DMS153 (cell line): ENCODE results near the gene ADH6.
"Not testable (repeated sequence)": the region's sequence is repeated elsewhere in the genome, so short reads cannot be mapped to it uniquely, and the experiment has no call there.

Experiments
- DNase-seq: peaks from one replicate; lab custom pipeline; 2025; lab: John Stamatoyannopoulos, UW

Gene ADH6

DNA sequence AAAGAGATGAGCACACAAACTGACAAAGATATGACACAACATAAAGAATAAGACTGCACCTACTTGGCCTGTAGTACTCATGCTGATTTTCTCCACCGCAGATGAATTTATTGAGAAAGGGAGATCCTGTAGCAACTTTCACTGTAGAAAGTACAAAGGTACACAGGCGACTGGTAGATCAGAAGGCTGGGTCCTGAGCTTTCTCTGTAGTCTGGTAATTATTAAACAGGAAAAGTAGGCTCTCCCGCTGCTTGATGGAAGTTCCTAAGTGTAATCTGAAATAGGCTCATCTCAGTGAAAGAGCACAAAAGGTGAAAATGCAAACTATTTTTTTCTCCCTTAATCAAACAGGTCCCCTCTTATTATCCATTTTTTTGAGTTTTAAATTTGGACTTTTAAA, at the start of gene ADH6:
ADH6 (minus strand) TSS at position 175 of the 400 bp plus-strand sequence; CDS start at position 81, 94 bp downstream.
- no peak for DNase-seq

DNA sequence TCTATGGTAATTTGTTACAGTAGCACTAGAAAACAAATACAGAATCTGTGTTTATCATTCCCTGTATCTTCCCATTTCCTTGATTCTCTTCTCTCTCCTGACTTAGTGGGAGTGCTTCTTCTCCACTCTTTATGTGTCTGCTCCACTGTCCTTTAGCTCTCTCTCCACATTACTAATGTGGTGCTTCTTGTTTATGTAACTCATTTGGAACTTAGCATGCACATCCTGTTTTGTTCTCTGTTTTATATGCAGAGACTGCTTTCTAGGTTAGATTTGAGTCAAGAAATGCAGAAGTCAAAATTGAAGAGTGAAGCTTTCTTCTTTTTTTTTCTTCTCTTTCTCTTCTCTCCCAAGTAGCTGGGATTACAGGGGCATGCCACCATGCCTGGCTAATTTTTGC, 45.9 kb upstream of the ADH6 start:
- DNase-seq, result no peak

DNA sequence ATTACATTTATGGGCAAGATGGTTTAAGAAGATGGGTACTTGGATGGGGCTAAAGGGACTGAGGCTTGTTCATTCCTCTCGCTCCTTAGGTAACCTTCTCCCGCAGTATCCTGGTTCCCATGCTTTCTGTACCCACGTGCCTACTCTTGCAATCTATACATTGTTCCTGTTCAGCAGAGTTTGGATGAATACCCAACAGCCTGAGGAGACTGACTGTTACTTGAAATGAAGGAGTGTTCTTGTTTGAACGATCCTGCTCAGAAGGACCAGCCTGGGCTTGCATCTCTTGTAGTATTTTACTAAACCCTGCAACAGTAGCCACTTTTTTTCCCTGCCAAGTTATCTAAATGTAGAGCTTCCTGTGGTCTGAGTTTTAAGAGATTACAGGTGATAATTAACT, 33.7 kb upstream of the ADH6 start:
- DNase-seq, result no peak

DNA sequence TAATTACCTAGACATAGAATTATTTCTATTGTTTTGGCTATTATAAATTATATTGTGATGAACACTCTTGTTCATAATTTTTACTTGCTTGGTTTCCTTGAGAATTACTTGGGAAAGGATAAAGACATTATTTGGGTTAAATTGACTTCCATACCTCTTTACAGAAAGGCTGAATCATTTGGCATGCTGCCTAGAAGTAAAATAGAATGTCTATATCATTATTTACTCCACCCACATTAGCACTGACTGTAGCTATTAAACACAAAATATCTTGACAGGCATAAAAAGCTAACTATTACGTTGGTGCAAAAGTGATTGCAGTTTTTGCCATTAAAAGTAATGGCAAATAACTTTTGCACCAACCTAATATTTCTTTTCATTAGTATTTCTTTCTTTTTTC, 29.7 kb upstream of the ADH6 start:
- DNase-seq, result no peak

DNA sequence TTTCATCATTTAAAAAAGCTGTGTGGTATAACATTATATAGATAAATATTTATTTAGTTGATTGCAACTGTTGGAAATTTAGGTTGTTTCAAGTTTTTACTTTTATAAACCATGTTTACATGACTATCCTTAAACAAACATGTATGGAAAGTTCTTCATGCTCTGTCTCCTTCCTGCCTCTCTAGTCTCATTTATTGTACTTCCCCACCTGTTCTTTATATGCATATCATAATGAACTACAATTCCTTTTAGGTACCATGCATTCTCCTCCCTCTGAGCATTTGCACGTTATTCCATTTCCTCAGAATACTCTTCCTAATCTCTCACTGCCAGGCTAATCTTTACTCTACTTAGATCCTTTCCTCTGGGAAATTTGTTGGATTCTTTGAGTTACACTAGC, 16.9 kb upstream of the ADH6 start:
- DNase-seq, result no peak

DNA sequence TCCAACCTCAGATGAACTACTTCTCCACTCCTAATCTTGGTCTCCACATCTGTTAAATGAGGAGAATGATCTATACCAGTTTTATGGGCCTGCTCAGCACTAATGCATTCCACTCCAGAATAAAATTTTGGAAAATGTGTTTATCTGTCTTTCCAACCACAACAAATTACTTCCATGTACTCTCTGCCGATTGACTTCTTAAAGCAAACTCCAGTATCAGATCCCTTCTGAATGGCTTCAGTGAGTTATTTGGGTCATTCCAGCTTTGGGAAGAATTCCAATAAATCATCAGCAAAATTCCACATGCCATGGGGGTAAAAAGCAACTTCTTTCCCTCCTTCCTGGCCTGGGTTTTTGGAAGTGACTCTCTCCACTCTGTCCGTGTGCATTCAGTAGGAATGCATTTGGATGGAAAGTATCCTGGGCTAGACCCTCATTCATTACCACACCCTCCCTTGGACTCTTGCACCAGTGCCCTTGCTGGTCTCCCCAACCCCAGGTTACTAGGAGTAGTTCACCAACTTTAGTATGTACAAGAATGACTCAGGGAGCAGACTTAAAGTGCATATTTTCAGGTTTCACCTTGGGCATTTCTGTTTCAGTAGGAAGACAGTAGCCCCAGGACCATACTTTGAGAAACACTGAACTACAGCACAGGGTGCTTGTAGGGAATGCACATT, 15.4 kb upstream of the ADH6 start:
- DNase-seq, result no peak

DNA sequence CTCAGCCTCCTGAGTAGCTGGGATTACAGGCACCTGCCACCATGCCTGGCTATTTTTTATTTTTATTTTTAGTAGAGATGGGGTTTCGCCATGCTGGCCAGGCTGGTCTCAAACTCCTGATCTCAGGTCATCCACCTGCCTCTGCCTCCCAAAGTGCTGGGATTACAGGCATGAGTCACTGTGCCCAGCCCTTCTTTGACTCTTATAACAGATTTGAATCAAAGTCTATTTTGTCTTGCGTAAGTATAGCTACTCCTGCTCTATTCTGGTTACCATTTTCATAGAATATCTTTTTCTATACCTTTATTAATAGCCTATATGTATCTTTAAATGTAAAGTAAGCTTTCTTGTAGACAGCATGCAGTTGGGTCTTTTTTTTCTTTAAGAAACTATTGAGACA, 14.4 kb upstream of the ADH6 start:
- not testable (repeated sequence) for DNase-seq

DNA sequence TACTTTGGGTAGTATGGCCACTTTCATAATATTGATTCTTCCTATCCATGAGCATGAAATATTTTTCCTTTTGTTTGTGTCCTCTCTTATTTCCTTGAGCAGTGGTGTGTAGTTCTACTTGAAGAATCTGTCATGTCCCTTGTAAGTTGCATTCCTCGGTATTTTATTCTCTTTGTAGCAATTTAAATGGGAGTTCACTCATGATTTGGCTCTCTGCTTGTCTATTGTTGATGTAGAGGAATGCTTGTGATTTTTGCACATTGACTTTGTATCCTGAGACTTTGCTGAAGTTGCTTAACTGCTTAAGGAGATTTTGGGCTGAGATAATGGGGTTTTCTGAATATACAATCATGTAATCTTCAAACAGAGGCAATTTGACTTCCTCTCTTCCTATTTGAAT, 9.7 kb upstream of the ADH6 start:
- not testable (repeated sequence) for DNase-seq

DNA sequence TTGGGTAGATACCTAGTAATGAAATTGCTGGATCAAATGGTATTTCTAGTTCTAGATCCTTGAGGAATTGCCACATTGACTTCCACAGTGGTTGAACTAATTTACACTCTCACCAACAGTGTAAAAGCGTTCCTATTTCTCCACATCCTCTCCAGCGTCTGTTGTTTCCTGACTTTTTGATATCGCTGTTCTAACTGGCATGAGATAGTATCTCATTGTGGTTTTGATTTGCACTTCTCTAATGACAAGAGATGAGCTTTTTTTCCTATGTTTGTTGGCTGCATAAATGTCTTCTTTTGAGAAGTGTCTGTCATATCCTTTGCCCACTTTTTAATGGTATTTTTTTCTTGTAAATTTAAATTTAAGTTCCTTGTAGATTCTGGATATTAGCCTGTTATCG, 8.6 kb upstream of the ADH6 start:
- not testable (repeated sequence) for DNase-seq

DNA sequence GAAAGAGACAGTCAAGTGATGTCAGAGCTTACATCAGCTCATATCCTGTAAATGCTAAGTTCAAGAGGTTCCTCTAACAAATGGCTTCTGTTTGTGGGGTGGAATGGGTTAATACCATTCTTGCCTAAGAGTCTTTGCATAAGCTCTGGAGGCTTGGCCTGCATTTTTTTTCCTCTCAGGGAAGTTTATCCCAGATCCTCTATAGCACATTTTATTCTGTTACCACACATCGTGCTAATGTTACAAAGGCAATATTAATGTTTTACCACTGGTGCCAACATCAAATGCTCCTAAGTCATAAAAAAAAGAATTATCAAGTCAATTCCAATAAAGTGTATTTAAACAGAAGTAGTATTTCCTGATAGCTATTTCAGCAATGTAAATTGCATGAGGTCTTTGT, 2.9 kb upstream of the ADH6 start:
- DNase-seq, result no peak

DNA sequence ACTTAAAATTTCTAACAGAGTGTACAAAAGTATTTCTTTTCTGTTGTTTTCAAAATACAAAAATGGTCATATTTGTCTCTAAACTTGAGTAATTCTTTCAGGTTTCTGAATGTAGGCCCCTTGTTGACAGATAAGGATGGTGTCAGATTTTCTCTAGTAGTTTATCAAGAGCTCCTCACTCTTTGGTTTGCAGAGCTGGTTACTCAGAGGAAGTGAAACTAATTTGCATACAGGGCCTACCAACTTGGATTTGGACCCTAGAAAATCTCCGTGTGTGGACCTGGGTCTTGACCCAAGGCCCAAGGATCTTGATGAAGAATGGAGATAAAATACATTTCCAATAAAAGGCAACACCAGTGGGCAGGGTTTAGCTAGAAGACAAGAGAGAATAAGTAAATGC, 433 bp upstream of the ADH6 start:
- DNase-seq, result no peak

DNA sequence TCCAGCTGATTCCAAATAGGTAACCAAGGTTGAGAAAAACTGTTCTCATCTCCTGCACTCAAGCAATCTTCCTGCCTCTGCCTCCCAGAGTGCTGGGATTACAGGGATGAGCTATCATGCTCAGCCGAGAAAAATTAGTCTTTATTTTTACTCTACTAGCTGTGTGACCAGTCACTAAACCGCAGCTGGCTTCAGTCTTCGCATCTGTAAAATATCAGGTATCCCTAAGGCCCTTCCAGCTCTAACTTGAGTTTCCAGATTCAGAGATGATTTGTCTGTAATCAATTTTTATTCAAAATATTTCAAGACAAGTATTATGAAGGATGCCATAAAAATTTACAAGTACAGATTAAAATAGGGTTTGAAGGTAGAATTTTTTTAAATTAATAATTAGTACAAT, 3.5 kb downstream of the ADH6 start:
- DNase-seq, result no peak

DNA sequence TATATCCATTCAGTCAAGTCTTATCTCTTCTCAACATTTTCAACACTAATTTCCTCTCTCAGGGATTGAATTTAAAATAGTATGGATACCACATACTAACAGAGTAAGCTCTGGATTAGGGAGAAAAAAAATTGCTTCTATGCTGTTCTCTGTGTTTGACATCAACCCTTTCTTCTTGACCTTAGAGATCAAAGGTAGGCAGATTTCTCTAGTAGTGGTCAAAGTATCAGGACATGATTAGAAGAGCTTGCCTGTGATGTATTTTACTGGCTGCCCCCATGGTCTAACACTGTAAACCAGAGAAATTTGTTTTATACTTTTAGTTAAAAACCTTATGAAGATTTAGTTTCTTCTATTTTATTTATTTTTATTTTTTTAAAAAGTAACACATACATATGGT, 8.3 kb downstream of the ADH6 start:
- DNase-seq, result no peak

DNA sequence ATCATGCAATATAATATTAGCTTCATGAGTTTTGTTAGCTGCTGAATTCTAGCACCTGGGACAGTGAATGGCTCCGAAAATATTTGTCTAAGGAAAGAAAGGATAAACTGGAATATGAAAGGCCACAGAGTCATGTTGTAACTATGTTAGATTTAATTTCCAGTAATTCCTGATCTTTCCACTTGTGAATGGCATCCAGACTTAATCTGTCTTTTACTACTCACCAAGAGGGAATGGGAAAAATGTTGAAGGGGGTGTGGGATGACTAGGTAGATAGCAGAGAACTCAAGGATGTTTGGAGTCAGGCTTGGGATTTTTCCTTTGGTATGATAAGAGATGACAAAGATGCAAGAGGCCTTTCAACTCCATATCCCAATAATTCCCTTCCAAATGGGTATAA, 9.4 kb downstream of the ADH6 start:
- no peak for DNase-seq

DNA sequence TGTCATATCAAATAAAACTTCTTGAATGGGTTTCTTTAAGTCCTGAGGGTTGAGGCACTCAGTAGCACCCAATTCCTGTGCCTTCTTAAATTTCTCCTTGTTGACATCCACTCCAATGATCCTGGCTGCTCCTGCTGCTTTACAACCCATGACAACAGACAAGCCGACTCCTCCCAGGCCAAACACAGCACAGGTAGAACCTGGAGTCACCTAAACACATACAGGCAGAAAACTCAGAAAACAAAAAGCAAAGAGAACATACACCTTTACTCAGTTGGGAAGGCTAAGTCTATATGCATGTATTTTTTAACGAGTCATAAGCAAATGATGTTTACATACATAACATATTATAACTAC, 10.3 kb downstream of the ADH6 start:
- DNase-seq, result no peak

DNA sequence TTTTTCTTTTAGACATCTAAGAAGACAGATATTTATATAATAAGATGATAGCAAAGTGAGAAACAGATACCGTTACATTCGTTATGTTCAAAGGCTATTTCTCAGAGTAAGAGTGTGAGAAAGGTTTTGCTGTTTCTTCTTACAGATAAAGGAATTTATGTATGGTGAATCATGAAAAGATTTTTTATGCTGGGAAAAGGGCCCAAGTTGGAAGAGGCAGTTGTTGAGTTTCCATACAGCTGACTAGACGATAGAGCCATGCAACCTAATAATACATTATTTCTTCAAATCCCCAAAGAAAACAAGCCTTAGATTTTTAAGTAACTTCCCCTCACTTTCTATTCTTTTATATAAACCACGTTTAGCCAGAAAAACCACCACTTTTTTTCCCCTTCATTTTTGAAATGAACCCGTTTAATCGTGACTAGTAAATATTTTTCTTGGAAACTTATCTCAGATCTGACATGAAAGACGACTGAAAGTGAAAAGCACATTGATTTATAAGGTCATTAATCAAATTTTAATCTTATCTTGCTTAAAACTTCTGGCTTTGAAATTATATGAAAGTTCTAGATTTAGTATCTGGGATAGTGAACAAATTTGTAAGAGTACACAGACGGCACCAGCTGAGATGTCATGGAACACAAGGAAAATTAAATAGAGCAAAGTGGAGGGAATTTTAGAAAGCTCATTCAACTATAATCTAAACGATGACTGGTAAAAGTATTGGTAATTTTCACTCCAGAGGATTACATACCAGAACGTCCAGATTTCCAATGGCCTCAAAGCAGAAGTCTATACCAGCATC, 10.9 kb downstream of the ADH6 start:
- DNase-seq, result no peak

DNA sequence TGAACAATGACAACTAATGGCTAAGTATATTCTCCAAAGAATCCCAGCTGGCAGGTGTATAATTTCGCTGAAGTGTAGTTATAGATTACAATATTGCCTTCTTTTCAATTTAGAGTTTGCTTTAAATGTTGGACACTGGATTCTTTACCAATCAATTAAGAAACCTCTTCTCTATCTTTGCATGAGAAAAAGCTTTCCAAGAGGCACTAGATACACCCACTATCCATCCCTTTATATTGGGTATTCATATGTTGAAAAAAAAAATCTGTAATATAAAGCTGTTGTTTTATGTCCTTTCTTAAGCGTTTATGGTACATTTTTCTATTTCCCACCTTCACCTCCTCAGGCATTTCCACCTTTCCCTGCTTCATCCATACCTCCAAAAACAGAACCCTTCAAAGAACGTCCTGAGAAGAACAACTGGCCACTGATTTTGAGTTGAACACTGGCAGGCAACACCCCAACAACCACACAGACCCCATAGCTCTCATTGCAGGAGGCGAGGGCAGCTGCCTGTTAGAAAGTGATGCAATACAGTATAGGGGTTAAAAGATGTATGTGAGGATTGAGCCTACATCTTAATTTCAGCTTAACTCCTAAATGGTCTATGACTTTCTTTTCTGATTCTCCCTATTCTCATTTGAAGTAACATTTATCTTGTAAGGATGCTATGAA, 11.8 kb downstream of the ADH6 start:
- DNase-seq, result no peak

DNA sequence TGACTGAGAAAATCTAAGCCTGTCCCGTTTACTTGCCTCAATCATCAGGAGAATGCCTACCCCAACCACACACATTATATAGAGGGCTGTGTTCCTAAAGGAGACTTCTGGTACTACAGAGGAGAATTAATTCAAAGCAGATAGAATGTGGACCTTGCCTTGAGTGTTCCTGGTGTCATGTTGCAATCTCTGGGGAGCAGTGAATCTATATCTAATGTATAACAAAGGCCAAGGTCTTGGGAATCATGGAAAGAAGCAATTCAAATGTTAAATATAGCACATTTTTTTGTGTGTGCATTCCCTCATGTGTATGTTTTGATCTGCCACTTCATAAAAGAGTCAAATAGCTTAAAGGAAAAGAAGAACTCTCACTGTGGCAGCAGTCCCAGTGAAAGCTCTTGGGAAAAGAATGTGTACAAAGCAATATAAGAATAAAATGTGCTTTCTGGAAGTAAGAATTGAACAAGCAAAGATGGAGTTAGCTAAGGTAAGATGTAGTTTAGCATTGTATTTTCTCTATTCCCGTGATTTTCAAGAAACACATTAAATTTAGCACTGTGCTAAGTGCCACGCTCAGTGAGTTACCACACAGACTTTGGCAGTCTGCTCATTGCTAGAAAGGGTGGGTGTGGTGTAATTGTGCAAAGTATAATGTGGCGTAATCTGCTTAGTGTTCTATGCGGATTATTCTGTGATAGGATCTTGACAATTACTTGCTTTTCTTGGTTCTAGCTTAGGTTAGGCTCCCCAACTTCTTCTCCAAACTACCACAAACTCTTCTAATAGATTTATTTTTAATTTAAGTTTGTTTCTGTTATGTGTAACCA, 13.7 kb downstream of the ADH6 start:
- DNase-seq, result peak; percentile 2

DNA sequence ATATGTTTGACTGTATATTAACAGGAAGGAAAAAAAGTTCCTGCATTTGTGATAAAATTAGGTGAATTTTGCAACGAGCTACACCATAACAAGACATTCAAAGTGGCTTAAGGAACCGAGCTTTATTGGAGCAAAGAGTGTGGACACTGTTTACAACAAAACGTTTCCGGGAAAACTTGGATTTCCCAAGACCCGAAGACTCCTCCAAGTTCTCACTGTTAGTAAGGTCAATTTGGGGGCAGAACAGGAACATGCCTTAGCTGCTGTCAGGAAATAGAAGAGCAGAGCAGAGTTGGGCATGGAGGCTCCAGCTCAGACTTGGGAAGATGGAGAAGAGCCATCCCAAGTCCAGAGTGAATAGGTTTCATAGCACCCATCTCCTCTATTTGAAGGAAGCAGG, 16.5 kb downstream of the ADH6 start:
- DNase-seq, result no peak

DNA sequence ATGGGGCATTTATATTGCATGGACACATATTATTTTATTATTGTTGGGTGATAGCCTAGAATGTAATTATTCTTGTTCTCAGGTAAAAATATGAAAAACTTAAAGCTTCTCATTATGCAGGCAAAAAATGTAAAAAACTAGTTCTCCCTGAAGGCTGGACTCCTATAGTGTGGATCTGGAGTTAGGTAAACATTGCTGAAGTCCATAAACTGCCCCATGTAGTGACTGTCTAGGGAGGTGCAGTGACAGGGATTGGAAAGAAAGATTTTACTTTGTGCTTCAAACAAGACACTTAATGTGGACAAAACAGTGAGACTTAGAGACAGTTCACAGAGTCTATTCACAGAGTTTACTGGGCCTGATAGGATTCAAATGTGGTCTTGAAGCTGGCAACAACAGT, 17.0 kb downstream of the ADH6 start:
- DNase-seq, result no peak

DNA sequence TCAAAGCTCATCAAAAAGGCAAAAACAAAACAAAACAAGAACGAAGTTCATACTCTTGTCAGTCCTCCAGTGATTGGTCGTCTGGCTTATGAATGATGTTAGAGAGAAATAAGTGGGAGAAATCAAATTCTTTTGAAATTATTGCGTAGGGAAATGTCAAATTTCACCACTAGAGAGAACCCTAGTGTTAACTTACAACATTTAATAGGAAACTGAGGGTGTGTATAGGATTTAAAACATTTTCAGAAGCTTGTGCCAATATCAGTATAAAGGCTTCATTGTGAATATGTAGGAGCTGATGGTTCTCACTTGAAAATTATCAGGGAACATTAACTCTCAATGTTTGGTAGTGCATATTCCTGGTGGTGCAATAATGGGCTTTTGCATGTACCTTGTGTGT, 17.4 kb downstream of the ADH6 start:
- DNase-seq, result no peak

DNA sequence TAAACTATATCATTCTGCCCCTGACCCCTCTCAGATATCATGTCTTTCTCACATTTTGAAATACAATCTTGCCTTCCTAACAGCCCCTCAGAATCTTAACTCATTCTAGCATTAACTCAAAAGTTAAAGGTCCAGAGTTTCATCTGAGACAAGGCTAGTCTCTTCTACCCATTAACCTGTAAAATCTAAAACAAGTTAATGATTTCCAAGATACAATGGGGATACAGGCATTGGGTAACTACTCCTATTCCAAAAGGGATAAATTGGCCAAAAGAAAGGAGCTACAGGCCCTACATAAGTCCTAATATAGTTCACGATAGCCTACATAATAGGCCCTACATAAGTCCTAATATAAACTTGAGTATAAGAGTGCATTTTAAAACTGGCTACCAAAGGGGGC, 18.9 kb downstream of the ADH6 start:
- DNase-seq, result no peak
